Omental fat pad (tissue), 4 donors: ENCODE measurements around the gene ERC2. TPM values are rescaled to one million over a fixed set of nuclear protein-coding genes. Genes with fewer than 3 reads are reported as not detected.

ENCODE experiments used
- ATAC-seq: fragments of 150-250 bp; one replicate; pipeline ENCODE4 v1.9.1; 2016; ENCODE audit warnings: mild to moderate bottlenecking, moderate library complexity; ENCODE audit not compliant: low FRiP score
- DNase-seq: peaks from one replicate; pipeline ENCODE4 v3.0.0-alpha.2; 2019; ENCODE audit warnings: low spot score
- CTCF ChIP-seq, 3 donors: fragments of 450-650 bp; IDR thresholded peaks; one replicate each; pipeline ENCODE4 v1.5.1; 2016 to 2017; ENCODE audit warnings: antibody characterized with exemption in 3 of 3, mild to moderate bottlenecking in 3 of 3, moderate library complexity in 2 of 3
- total RNA-seq, 4 donors: library from RNA; depleted of rRNA; stranded (reverse); fragments of >200 nt; gene quantifications; one replicate each; pipeline ENCODE4 v1.1.0, GENCODE V29; 2016

The ERC2 gene
- total RNA-seq, 4 donors from 2014 or later = 0.75 to 4.2 (median 2.3) TPM; not detected in 1

- ATAC-seq (no peak), DNase-seq (no peak)
- TF ChIP-seq CTCF (IDR thresholded peaks at IDR 0.05) = no peak
Measured at GRCh38 chr3:56363720-56364119, 104.5 kb downstream of the ERC2 start.

GRCh38 chr3:56361731-56362130 is 106.5 kb downstream of the ERC2 start:
- DNase-seq = no peak
- no peak for ATAC-seq
- no peak for TF ChIP-seq CTCF (IDR thresholded peaks at IDR 0.05)

GRCh38 chr3:56357266-56357665 is 111.0 kb downstream of the ERC2 start:
- TF ChIP-seq CTCF (IDR thresholded peaks at IDR 0.05) = no peak
- ATAC-seq (no peak), DNase-seq (no peak)

- no peak for DNase-seq
- no peak for ATAC-seq
- no peak for TF ChIP-seq CTCF (IDR thresholded peaks at IDR 0.05)
Measured at GRCh38 chr3:56356808-56357207, 111.5 kb downstream of the ERC2 start.

GRCh38 chr3:56355570-56356185 is 112.6 kb downstream of the ERC2 start:
- no peak for ATAC-seq
- DNase-seq = no peak
- TF ChIP-seq CTCF (IDR thresholded peaks at IDR 0.05) = no peak

GRCh38 chr3:56351537-56351936 is 116.7 kb downstream of the ERC2 start:
- no peak for TF ChIP-seq CTCF (IDR thresholded peaks at IDR 0.05)
- no peak for ATAC-seq
- no peak for DNase-seq

GRCh38 chr3:56347219-56347871 is 120.9 kb downstream of the ERC2 start:
- DNase-seq = no peak
- ATAC-seq = no peak
- TF ChIP-seq CTCF (IDR thresholded peaks at IDR 0.05) = no peak
